HFF-Myc (cell line): ENCODE results near the gene AGR3.

ENCODE experiments used
- DNase-seq: peaks from one replicate; pipeline ENCODE4 v3.0.0-alpha.2; 2011; ENCODE audit warnings: low read depth; ENCODE audit errors: extremely low read depth
- H3K4me3 ChIP-seq: replicated peaks from 2 replicates; pipeline ENCODE4 v1.5.1; 2011; ENCODE audit warnings: low read depth, mild to moderate bottlenecking, control low read depth, low read length
- TF ChIP-seq, protein P1 (sequence below): IDR thresholded peaks from 2 replicates; pipeline ENCODE4 v1.5.1; 2012; ENCODE audit warnings: mild to moderate bottlenecking, low read depth, low read length, control low read depth; ENCODE audit errors: missing control alignments

The AGR3 gene

DNA sequence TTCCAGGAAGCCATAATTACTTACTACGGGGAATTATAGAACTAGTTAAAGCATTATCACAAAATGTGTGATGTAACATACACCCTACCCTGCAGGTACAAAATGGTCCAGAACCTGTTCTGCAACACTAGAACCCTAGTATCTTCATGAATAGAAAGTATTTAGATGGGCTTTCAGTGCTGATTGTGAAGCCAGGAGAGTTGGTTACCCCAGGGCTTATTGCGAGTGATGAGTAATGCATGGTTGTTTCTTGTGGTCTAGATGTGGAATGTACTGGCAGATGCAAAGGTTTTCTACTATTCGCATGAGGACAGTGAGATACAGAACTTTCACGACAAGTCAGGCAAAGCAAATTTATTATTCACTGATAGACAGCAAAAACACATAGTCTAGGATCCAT is 33.6 kb upstream of the AGR3 start:
- peak; percentile 38 for DNase-seq
- H3K4me3 ChIP-seq: no peak overlapping the region
- TF ChIP-seq, protein P1, sequence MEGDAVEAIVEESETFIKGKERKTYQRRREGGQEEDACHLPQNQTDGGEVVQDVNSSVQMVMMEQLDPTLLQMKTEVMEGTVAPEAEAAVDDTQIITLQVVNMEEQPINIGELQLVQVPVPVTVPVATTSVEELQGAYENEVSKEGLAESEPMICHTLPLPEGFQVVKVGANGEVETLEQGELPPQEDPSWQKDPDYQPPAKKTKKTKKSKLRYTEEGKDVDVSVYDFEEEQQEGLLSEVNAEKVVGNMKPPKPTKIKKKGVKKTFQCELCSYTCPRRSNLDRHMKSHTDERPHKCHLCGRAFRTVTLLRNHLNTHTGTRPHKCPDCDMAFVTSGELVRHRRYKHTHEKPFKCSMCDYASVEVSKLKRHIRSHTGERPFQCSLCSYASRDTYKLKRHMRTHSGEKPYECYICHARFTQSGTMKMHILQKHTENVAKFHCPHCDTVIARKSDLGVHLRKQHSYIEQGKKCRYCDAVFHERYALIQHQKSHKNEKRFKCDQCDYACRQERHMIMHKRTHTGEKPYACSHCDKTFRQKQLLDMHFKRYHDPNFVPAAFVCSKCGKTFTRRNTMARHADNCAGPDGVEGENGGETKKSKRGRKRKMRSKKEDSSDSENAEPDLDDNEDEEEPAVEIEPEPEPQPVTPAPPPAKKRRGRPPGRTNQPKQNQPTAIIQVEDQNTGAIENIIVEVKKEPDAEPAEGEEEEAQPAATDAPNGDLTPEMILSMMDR: no peak

DNA sequence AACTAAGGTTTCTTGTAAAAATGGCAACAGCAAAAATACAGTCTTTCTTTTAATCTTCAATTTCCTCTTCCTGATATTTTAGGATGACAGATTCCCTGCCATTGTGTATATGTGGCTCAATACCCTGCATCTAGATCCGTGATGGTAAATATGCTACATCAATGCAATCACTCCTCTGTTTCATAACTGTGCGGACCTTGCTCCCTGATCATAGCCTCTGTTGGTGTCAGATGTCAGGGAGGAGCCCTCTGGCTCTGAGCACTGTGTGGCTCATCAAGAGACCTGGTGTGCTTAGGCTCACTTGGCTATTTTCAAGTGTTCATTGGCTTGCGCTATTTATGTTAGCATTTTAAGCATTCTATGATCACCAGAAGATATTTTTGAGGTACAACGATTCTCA is 33.0 kb upstream of the AGR3 start:
- DNase-seq: no peak
- H3K4me3 ChIP-seq: no peak overlapping the region
- TF ChIP-seq, protein P1: no peak

DNA sequence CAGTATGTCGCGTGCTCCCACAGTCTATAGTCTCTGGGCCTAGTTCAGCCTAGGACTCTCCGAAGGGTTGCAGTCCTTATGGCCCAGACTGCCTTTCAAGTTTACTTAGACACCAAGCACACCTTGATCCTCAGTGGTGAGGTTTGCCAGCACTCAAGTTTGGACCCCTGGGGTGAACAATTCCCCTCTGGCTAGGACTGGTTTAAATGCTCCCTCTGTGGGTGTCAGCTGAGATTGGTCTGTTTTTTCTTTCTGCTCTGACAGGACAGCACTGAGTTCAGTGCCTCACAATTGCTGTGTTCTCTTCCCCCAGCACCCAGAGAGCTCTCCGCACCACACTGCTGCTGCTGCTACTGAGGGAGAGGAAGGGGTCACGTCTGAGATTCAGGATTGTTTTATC is 31.9 kb upstream of the AGR3 start:
- DNase-seq: no peak
- TF ChIP-seq, protein P1: no peak
- H3K4me3 ChIP-seq: no peak overlapping the region

DNA sequence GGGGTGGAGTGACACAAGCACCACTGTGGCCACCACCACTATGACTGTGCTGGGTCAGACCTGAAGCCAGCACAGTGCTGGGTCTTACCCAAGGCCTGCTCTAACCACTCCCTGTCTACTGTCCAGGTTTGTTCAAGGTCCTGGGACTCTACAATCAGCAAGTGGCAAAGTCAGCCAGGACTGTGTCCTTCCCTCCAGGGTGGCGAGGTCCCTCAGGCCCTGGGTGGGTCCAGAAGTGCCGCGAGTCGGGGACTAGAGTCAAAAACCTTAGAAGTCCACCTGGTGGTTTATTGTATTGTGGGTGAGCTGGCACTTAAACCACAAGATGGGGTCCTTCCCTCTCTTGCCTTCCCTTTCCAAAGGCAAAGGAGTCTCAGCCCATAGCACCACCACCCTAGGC is 30.8 kb upstream of the AGR3 start:
- TF ChIP-seq, protein P1: no peak

DNA sequence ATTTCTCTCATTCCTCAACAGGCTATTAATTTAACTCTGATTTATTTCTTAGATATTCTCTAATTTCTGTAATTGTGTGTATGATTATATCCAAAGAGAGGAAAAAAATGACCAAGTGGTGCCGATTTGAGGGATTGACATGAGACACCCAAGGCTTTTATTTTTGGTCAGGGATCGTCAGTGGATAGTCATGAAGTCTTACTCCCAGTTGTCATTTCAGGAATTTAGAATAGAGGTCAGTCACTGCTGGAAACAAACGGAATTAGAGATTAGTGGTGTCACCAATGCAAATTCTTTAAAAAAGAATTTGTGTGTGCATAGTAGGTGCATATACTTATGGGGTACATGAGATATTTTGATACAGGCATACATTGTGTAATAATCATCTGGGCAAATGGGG is 26.8 kb upstream of the AGR3 start:
- TF ChIP-seq, protein P1: no peak
- H3K4me3 ChIP-seq: no peak overlapping the region
- DNase-seq: no peak

More for the DNA sequence above, 30.8 kb upstream of the AGR3 start:
- no peak for DNase-seq
- H3K4me3 ChIP-seq: no peak overlapping the region

DNA sequence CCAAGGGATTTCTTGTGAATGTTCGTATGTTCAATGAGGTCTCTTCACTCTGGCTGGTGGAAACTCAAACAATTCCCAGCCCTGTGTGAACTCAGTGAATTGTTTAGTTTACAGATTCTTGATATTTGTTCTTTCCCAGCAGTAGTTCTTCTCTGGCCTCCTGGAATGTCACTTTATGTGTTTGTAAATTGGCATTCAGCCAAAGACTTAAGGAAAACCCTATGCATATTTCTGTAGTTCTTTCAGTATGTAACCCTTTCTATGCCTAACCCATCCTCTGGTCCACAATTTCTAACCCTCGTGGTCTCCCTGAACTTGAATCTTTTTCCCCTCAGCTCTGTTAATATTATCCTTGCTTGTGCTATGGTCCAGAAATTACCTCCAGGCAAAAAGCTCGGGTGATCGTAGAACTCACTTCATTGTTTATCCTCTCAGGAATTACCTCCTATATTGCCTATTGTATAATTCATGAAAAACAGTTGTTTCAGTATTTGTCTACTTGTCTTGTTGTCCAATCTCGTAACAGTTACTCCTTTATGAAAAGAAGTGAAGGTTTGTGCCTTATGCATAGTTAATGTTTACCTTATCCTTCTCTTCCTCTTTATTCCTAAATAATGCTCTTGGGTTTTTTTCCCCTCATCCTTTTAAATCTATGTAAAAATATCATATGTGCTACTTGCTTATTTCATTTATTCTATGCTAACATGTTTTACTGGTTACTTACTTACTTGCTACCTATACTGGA is 23.7 kb upstream of the AGR3 start:
- TF ChIP-seq, protein P1: no peak
- no peak overlapping the region for H3K4me3 ChIP-seq

DNA sequence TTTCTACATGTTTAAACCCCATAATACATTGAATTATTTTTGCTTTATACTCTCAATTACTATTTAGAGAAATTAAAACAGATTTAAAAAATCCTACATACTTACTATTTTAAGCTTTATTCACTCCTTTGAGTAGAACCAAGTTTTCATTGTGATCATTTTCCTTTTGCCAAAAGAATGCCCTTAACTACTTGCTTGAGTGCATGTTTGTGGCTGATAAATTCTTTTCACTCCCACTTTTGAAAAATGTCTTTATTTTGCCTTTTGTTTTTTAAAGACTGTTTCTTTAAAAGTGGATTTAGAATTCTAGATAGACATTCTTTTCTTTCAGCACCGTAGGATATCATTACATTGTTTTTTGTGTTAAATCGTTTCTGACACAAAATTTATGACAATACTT is 22.3 kb upstream of the AGR3 start:
- H3K4me3 ChIP-seq: no peak overlapping the region
- TF ChIP-seq, protein P1: no peak
- no peak for DNase-seq

More for the DNA sequence above, 23.7 kb upstream of the AGR3 start:
- no peak for DNase-seq
